ENCODE measurements around the gene PLA2G15.

- no peak for TF ChIP-seq CTCF (IDR thresholded peaks at IDR 0.05)
- TF ChIP-seq POLR2A (IDR thresholded peaks at IDR 0.05): no peak
Observed at GRCh38 chr16:68306633-68307032, 61.5 kb downstream of the PLA2G15 start.
